Femur (tissue), 1 donor: ENCODE data around the gene HSP90AB1.

Experiments
- DNase-seq: peaks from one replicate; pipeline ENCODE4 v3.0.0-alpha.2; 2017

Gene HSP90AB1

DNA sequence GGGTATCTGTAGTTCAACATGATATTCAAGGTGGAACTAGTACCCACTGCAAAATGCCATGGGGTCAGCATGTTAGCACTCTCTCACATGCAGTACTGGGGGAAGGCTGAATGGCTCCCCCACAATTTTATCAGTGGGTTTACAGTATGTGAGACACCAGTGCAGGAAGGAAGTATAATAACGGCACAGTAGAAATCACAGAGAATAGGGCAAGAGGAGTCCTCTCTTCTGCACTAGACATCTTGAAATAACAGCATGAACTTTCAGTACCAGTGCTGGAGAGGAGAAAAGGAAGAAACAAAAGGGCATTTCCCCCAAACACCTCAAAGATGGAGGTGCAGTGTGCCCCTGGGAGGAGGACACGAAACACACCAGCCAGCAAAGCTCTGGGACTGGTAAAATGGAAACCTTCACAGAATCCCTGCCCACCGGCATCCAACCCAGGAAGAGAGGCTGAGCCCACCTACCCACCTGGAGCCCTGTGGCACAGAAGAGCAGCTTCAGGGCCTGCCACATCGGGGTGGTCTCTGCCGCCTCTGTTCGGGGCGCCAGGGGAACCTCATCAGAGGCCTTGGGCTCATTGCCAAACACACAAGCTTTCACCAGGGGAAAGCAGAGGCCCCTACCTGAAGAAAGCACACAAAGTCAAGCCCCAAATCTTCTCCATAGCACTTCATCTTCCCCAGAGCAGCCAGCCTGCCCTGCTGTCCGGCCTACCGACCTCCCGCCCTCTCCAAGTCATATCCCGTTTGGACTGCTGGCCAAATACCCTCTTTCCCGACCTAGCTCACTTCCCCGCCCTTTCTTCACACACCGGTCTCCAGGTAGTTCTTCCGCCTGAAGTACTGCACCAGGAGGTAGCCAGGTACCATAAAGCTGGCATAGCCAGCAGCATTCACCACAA, 9.2 kb downstream of the HSP90AB1 start:
- no peak for DNase-seq

DNA sequence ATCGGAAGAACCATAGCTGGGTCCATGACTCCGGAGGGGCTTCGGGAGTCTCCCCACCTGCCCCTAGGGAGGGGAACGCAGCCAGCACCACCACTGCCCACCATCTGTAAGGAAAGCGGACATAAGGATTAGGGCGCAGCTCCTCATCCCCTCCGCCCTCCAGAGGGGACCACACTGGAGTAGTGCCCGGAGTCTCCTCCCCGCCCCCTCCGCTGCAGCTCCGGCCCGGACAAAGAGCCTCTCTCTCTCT, 9.8 kb downstream of the HSP90AB1 start:
- DNase-seq, result no peak

DNA sequence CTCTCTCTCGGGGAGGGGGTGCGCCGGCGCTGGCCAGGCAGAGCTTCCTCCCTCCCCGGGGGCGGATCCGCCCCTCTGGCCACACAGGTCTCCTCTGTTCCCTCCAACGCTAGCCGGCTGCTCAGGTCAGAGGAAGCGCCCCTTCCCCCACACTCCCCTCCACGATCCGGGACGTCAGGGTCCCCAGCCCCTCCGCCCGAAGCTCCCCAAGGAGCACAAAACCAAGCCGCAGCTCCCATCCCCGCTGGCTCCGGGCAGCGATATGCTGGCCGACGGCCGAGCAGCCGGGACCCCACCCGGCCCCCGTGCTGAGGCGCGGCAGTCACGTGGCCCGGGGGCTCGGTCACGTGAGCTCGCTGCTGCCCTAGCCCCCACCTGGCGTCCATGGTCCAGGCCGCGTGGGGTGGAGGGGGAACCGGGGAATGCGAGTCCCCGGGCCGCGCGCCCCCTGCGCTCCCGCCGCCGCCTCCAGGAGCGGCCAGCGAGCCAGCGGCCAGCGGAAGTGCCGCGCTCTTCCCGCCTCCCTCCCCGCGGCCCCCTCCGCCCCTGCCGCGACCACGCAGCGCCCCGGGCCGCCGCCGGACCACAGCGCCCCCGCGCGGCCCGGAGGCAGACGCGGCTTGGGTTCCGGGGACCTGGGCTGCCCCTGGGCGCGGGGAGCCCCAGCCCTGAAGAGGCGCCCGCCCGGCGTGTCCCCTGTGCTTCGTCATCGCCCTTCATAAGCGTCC, 10.3 kb downstream of the HSP90AB1 start, which contains the start of gene SLC35B2:
Gene SLC35B2 (minus strand): TSS at position 504 of the 728 bp plus-strand sequence. CDS start 118 bp downstream, at position 386.
- DNase-seq, result peak; percentile 88

DNA sequence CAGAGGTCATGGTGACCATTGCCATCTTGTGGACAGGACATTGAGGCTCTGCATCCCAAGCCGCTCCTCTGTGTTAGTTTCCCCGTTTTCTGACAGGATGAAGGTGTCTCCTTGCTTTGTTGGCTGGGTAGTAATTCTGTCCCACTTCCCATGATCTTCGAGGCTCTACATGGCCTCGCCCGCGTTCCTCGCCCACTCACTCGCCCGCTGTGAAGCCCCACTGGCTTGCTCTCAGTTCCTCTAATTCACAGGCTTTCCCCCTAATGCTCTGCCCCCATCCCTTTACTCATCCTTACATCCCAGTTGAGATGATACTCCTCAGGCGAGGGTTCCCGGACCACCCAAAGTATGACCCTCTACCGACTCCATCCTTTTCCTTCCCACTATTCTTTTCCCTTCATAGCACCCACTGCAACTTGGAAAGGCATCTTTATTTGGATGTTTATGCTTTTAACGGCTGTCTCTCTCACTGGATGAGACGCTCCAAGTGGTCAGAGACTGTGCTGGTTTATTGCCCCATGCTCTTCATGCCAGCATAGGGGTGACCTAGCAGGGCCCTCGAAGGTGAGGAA, 10.9 kb downstream of the HSP90AB1 start:
- no peak for DNase-seq

DNA sequence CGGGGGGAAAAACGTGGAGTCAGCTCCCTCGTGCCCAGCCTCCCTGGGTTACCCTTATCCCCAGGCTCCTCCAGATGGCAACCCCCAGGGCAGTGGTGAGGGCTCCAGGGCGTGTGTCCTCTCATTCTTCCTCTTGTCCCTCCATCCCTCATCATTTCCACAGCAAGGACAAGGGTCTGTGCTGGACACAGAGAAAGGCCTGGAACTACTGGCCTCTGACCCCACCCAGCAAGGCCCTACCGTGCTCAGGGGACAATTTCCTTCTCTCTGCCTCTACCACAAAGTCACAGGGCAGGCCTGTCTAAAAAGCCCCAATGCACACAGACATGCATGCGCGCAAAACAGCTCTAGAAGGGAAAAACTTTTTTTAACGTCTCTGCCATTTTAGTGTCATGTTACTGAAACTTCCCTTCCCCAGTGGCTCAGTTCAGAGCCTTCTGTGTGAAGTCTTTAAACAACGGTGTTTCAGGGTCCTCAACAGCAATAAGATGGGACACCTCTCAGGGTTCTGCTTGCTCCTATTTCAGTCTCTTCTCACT, 11.5 kb downstream of the HSP90AB1 start:
- no peak for DNase-seq

DNA sequence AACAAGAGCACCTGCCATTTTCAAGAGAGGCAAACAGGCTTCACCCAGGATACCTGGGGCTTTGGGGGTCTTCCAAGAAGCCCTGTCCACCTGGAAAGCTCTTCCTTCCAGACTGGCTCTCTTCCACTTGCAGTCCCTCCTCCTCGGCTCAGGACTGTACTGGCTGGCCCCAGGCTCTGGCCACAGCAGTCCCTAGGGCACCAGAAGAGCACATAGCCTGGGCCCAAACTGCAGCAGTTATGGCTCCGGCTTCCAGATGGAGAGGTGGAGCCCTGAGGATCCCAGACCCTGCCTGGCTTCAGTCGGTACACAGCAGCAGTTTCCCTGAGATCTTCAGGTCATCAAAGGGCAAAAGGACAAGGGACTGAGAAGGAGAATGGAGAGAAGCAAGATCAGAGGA, 12.0 kb downstream of the HSP90AB1 start:
- DNase-seq, result no peak

DNA sequence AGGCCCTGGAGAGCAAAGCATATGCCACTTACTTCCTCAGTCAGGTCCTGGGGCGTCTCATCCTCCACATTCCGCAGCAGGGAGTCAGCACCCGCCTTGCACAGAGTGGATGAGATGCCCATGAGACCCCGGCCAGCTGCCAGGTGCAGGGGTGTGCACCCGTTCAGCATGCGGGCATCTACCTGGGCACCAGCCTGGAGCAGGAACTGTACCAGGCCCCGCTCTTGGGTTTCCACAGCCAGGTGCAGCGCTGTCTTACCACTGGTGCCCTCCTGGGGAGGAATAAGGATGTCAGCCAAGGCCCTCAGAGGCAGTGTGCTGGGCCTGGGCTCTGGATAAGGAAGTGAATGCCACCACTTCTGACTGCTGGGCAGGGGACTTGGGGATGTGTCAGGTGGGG, 13.1 kb downstream of the HSP90AB1 start:
- no peak for DNase-seq

DNA sequence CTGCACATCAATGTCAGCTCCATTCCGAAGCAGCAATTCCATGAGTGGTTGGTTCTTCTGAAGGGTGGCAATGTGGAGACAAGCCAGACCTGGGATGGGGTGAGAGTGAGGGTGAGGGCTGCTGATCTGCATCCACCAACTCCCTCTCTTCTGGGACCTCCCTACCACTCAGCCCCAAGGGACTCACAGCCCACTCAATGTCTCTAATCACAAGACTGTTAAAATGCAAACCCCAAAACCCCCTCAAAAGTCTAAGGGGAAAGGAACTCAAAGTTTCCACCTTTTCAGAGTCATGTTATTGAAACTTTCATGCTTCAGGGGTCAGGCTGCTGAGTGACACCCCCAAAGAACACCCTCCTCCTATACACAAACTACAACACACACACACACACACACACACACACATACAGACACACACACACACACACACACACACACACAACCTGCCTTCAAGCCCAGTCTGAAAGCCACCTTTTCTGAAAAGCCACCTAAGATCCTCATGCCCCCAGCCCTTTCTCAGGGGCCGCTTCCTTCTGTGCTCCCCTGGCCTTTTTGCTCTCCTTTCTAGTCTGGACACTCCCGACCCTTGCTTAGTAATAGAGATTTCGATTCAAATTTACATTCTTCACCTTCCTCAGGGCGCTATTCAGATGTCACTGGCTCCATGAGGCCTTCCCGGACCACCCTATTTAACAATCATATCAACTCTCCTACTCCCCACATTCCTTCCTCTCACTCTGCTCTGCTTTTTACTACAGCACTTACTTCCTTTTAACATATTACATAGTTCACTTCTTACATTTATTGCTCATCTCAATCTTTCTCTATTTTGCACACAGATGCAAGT, 13.8 kb downstream of the HSP90AB1 start:
- no peak for DNase-seq

DNA sequence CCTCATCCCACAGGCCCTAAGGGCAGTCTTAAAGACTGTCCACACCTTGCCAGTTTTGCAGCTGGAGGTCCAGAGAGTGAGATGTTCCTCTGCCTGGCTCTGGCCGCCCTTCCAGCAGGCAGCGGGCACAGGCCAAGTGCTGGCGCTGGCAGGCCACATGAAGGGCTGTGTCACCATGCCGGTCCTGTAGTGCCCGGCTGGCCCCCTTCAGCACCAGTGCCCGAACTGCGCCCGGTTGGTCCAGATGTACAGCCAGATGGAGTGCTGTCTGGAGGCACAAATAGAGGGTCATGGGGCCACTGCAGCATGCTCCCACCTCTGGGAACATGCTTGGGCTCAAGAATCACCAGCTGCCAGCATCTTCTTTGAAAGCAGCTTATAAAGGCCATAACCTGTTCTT, 14.7 kb downstream of the HSP90AB1 start:
- DNase-seq, result no peak

DNA sequence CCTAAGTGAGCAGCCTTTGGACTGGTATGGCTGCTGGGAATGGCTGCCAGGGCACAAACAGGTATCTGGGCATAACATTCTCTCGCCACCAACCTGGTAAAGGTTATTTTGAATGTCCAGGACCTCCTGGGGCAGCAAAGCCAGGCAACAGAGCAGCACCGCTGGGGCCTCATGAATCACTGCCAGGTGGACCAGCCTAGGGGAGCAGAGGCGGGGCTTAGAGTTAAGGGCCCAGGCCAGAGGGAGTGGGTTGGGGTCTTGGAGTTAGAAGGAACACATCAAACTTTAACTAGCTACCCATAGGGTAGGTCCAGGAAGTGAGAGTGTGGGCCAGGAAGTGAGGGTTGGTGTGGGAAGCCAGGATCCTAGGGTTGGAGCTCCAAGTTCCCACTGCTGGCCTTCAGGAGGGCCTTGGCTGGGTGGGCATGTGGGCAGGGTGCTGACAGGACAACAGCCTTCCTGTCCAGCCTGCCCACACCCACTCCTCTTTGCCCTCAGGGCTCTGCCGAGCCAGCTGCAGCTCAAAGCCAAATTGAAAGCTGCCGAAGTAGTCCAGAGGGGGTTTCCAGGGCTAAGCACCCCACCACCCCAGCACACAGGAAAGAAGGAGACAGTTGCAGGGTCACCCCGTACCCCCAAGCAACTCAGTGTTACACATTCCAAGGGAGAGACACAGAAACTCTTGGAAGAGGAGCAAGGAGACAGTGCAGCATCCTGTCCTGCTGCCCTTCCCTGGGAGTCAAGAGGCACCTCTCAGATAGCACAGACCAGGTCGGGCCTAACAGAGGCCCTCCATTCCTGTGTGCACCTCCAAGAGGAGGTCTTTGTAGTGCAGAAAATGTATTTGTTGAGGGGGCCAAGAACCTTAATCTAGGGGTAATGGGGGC, 15.8 kb downstream of the HSP90AB1 start:
- DNase-seq, result no peak

DNA sequence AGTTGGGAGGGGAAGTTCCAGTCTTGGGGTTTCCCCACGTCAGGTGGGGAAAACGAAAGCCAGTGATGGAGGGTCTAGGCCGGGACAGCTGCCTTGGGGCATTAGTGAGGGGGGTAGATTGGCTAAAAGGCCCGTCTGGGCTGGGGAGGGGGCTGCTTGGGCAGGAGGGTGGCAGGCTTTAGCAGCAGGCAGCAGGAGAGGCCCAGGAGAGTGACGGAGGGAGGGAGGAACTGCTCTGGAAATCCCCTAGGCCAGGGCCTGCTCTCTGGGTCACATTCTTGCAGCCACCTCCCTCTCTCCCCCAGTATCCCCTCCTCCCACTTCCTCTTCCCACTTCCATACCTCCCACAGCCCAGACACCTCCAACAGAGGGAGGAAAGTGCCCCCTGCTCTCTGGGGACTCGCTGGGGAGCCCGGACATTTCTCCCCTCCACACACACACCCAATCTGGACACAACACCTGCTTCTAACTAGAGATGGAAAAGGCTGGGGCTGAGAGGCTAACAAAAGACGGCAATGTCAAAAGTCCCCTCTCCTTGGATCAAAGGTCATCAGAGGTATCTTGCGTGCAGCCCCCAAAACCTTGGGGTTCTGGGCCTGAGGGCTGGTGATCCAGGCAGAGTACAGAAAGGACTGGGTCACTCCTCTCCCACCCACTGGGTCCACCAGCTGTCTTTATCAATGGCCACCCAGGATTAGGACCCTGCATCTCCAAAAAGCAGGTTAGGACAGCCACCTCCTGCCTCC, 16.6 kb downstream of the HSP90AB1 start:
- no peak for DNase-seq

DNA sequence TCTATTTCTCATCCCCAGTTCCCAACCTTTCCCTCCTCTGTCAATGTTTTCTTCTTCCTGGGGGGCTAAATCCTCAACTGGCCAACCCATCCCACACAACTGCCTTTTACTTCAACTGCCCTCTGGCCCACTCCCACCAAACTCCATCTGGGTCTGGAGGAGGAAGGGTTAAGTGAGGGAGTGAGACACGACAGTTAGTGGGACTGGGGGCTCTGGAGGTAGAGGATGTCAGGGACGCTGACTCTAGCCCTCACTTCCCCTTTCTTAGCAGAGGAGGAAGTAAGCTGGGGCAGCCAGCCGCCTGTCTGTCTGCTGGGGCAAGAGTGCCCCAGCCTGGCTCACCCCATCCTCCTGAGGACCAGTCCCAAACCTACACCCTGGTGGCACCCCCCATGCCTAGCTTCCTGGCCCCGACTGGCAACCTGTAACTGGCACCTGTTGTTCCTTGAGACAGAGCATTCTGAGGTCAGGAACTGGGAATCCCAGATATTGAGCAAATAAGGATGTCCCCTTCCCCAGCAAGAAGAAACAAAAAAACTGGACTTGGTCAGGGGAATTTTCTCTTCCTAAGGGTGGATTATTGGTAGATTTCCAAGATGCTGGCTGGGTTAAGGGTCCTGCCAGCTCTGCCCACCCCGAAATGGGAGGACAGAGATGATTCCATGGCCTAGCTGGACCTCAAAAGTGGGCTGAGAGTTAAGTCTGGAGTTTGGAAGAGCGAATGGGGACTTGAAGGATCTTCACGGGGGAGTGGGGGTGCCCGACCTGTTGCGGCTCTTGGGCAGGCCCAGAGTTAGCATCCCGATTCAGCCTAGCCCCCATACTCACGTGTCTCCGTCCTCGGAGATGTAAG, 17.5 kb downstream of the HSP90AB1 start:
- DNase-seq, result peak; percentile 50

DNA sequence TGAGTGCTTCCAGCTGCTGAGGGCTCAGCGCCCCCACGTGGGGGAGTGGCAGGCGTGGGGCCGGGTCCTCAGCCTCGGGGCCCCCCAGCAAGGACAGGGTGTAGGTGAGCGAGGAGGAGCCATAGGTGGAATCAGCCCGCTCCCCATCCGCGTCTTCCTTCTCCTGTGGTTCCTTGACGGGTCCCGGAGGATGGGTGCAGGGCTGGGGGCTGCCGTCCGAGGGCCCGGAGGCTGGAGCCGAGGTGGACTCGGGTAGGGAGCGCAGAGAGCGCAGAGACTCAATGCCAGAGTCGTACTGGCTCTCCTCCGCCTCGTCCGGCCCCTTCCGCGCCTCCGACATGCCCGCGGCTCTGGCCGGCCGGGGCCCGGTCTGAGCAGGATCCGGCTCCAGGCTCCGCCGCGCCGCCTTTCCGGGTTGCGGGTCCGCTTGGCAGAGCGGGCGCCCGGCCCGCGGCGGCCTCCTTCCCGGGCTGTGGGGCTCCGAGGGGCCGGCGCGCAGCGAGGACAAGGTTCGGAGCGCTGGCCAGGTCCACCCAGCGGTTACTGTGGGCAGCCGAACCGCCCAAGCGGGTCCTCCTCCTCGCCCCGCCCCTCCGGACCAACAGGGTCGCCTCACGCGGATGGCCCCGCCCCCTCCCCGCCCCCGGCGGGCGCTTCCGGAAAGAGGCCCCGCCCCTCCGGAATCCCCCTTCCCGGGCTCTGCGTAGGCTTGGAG, 18.3 kb downstream of the HSP90AB1 start, which contains the start of gene NFKBIE:
Gene NFKBIE (minus strand): TSS at position 545 of the 715 bp plus-strand sequence. CDS start 205 bp downstream, at position 340.
- peak; percentile 96 for DNase-seq

DNA sequence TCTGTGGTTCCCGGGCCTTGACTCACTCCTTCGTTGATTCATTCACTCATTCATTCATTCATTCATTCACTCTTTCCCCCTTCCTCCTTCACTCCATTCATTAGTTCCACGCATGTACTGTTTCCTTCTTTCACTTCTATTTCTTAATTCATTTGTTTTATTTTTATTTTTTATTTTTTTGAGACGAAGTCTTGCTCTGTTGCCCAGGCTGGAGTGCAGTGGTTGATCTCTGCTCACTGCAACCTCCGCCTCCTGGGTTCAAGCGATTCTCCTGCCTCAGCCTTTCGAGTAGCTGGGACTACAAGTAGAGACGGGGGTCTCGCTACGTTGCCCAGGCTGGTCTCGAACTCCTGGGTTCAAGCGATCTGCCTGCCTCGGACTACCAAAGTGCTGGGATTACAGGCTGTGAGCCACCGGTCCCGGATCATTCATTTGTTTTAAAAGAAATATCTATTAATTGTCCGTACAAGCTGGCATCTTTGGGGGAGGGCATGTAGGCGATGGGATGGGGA, 18.9 kb downstream of the HSP90AB1 start:
- DNase-seq, result no peak

DNA sequence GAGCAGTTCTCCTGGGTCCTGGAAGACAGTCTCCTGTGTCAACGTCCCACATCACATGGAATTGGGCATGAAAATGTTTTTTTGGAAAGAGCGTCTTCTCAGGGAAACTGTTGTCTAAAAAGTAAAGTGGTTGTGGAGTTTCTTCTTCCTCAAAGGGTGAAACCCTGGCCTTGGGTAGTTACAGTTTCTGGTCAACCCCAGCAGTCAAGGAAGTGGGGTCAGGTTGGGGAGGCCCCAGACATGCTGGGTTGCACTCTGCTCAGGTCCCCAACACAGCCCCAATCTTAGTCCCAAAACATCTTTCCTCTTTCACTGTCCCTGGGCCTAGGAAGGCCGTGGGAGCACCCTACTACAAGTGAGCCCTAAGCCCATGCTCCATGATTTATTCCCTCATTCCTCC, 19.4 kb downstream of the HSP90AB1 start:
- DNase-seq, result no peak

DNA sequence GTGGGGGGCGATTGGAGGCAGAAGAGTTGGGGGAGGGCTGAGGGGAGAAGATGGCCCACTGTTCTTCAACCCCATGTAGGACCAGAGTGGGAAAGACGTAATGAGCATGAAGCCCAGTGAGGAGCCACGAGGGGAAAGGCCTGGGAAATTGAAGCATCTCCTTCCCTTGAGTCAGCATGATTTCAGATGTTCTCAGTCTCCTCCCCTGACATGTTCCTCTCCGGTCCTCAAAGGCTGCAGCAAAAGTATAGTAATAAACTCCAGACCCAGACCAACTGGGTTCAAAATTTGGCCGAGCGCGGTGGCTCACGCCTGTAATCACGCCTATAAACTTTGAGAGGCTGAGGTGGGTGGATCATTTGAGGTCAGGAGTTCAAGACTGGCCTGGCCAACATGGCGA, 20.4 kb downstream of the HSP90AB1 start:
- no peak for DNase-seq

DNA sequence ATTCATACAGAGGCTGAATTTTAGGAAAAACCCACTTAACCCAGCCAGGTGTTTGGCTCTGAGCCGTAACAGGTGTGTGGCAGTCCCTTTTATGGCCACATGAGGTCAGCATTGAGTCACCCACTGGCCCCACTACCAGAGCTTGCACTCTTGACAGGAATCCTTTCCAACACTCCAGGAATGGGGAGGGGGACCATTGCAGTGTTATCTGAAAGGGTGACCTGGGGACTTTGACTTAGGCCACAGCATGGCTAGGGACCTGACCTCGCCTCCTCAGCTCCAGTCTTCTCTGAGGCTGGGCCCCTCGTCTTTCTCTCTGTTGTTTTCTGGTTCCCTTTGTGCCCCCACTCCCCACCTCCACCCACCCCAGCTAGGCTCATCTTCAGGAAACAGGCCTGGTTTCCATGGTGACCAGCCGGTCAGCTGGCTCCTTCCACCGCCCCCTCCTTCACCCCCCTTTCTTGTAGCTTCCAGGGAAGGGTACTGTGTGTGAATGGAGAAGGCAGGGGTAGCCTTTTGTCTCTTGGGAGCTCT, 21.3 kb downstream of the HSP90AB1 start:
- peak; percentile 75 for DNase-seq

DNA sequence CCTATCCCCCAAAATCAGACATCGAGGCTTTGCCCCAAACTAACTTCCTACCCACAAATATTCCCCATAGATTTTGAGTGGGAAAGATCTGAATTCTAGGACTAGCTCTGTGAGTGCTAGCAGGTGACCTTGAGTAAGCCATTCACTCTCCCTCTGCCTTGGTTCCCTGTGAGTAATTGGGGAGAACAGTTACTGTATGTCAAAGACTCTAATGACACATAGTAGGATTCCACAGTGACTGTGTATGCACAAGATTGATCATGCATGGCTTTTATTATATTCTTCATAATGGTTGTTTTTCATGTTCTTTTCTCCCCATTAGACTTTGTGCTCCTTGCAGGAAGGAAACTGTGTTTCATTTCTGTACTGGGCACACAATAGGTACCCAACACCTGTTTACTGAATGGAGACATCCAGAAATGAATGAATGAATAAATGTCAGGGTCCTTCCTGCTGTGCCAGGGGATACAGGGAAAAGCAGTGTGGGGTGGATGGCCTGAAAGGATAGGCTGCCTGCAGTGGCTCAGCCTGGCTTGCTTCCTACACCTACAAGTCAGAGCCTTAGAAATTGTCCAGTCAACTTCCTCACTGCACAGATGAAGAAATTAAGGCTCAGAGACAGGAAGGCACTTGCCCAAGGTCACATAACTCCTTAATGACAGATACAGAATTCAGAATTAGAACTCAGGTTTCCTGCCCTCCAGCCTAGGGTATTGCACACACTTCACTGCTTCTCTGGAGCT, 22.4 kb downstream of the HSP90AB1 start:
- no peak for DNase-seq
